GM23248 (cell line): ENCODE measurements around the gene UAP1L1. TPM values are rescaled to one million over a fixed set of nuclear protein-coding genes. Genes with fewer than 3 reads are reported as not detected.

ENCODE experiments used
- DNase-seq: peaks from one replicate; pipeline ENCODE4 v3.0.0-alpha.2; 2015
- H2AFZ ChIP-seq: fragments of 200-600 bp; sonication (generic); 2 replicates; pipeline ENCODE4 v1.6.1; 2016; ENCODE audit warnings: antibody characterized with exemption
- H3F3A ChIP-seq: fragments of 200-600 bp; sonication (generic); 2 replicates; pipeline ENCODE4 v1.6.1; 2016; ENCODE audit warnings: mild to moderate bottlenecking, antibody characterized with exemption, mixed run types; ENCODE audit not compliant: insufficient read depth
- H3K27ac ChIP-seq: fragments of 200-600 bp; sonication (generic); 2 replicates; pipeline ENCODE4 v1.5.1; 2016; ENCODE audit warnings: mild to moderate bottlenecking
- H3K27me3 ChIP-seq: fragments of 200-600 bp; sonication (generic); replicated peaks from 2 replicates; pipeline ENCODE4 v1.6.1; 2016; ENCODE audit warnings: mild to moderate bottlenecking; ENCODE audit not compliant: insufficient read depth
- H3K36me3 ChIP-seq: fragments of 200-600 bp; sonication (generic); 2 replicates; pipeline ENCODE4 v1.6.1; 2016; ENCODE audit warnings: low read depth, mild to moderate bottlenecking
- H3K4me1 ChIP-seq: fragments of 200-600 bp; sonication (generic); 2 replicates; pipeline ENCODE4 v1.6.1; 2016; ENCODE audit warnings: mild to moderate bottlenecking; ENCODE audit not compliant: insufficient read depth
- H3K4me2 ChIP-seq: fragments of 200-600 bp; sonication (generic); one replicate; pipeline ENCODE4 v1.6.1; 2016; ENCODE audit warnings: mild to moderate bottlenecking; ENCODE audit not compliant: unreplicated experiment
- H3K4me3 ChIP-seq: fragments of 200-600 bp; sonication (generic); 2 replicates; pipeline ENCODE4 v1.5.1; 2016; ENCODE audit warnings: mild to moderate bottlenecking
- H3K79me2 ChIP-seq: fragments of 200-600 bp; sonication (generic); 2 replicates; pipeline ENCODE4 v1.6.1; 2016; ENCODE audit warnings: mild to moderate bottlenecking; ENCODE audit not compliant: insufficient read depth
- H3K9ac ChIP-seq: fragments of 200-600 bp; sonication (generic); 2 replicates; pipeline ENCODE4 v1.6.1; 2016; ENCODE audit warnings: mild to moderate bottlenecking
- H3K9me2 ChIP-seq: fragments of 200-600 bp; sonication (generic); 2 replicates; pipeline ENCODE4 v1.6.1; 2016; ENCODE audit warnings: mixed run types, mild to moderate bottlenecking, moderate library complexity; ENCODE audit not compliant: insufficient read depth
- H3K9me3 ChIP-seq: fragments of 200-600 bp; sonication (generic); one replicate; pipeline ENCODE4 v1.6.1; 2017; ENCODE audit warnings: low read depth
- H4K20me1 ChIP-seq: fragments of 200-600 bp; sonication (generic); 2 replicates; pipeline ENCODE4 v1.6.0; 2016; ENCODE audit not compliant: insufficient read depth
- EZH2 ChIP-seq: fragments of 200-600 bp; sonication (generic); IDR thresholded peaks from 2 replicates; pipeline ENCODE4 v1.6.1; 2018; ENCODE audit warnings: antibody characterized with exemption, mild to moderate bottlenecking; ENCODE audit not compliant: insufficient read depth, poor library complexity, severe bottlenecking
- EZH2phosphoT487 ChIP-seq: fragments of 200-600 bp; sonication (generic); IDR thresholded peaks from 2 replicates; pipeline ENCODE4 v1.6.1; 2018; ENCODE audit warnings: antibody characterized with exemption, moderate library complexity, mild to moderate bottlenecking, low read depth; ENCODE audit not compliant: insufficient read depth
- WGBS, 2 experiments: methylation state at CpG; one replicate each; pipeline ENCODE4 v1.1.6; 2015 to 2017; ENCODE audit warnings: low lambda C conversion rate in 2 of 2, low coverage in 1 of 2; ENCODE audit errors: missing lambda C conversion rate in 2 of 2; 5-methylcytosine and 5-hydroxymethylcytosine counted together
- in situ Hi-C: fragments of 300-500 bp; cut with MboI; formaldehyde crosslinking; loops from 2 replicates; pipeline ENCODE4 v1.15.0; 2020
- polyA plus RNA-seq: library from polyadenylated mRNA; unstranded; fragments of >200 nt; fragmentation: Nextera tagmentation; extraction: Ambion mirVana; gene quantifications from 2 replicates; pipeline ENCODE4 v1.2.1, GENCODE V29; 2016
- total RNA-seq: library from RNA; depleted of rRNA; stranded (reverse); fragments of >200 nt; shearing (Covaris generic); gene quantifications from 2 replicates; pipeline ENCODE4 v1.2.3, GENCODE V29; 2014

The UAP1L1 gene
- total and polyA plus RNA-seq, 2 experiments from 2014 or later: 4.3 to 5.7 TPM

DNA sequence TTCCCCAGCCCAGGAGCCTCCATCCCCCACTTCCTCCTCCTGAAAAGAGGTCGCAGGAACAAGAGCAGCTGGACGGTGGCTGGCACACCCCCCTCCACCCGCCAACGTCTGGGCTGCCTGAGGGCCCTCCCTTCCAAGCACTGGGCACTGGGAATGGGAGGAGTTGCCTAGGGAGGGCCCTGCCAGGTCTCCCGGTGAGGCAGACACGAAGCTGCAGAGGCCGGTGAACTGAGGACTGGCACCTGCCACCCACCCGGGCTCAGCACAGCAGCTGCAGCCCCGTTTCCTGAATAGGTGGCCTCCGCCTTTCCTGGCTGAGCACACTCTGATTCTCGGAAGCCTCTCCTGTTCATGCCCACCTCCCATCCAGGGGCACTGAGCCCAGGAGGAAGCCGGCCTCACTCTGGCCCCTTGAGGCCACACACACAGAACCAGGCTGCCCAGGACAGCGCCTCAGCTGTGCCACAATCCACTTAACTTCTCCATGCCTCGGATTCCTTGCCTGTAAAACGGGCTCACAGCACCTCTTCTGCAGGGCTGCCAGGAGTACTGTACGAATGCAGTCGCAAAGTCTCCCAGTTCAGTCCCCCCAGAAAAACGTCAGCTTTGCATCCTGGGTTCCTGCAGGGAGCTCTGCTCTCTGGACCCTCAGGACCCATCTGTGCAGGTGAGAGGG, 32.7 kb upstream of the UAP1L1 start:
- in situ Hi-C loops: no loop called here
- H3K9me2 ChIP-seq: no peaks in the 10 kb centered on the region
- no peaks in the 10 kb centered on the region; the same call in 1 of the 2 replicates for H4K20me1 ChIP-seq
- H3K36me3 ChIP-seq: no peaks in the 10 kb centered on the region
- H3K9me3 ChIP-seq: no peaks in the 10 kb centered on the region
- peak; percentile 36 for DNase-seq
- TF ChIP-seq EZH2phosphoT487: no peak
- TF ChIP-seq EZH2: no peak
- peaks cover 8% of the 10 kb centered on the region for H3K27me3 ChIP-seq
- H3K4me3 ChIP-seq: peak overlapping the region; percentile 87
- H3K4me2 ChIP-seq: peak overlapping the region; percentile 89
- no peaks in the 10 kb centered on the region for H3F3A ChIP-seq
- H3K9ac ChIP-seq: peak overlapping the region; percentile 70
- no peak overlapping the region for H3K27ac ChIP-seq
- H3K4me1 ChIP-seq: peaks cover 8% of the 10 kb centered on the region; the same call in 1 of the 2 replicates
- 53 to 56% methylated on average over 18 of the region's 18 CpGs for WGBS, 2 experiments
- no peak overlapping the region for H2AFZ ChIP-seq
- peaks cover 25% of the 10 kb centered on the region for H3K79me2 ChIP-seq

- H3K36me3 ChIP-seq: no peaks in the 10 kb centered on the region
- in situ Hi-C loops: no loop called here
- no peak overlapping the region for H3K27ac ChIP-seq
- no peaks in the 10 kb centered on the region; the same call in 1 of the 2 replicates for H4K20me1 ChIP-seq
- H3K9me3 ChIP-seq: no peaks in the 10 kb centered on the region
- peak overlapping the region; percentile 95 for H3K4me2 ChIP-seq
- peak overlapping the region; percentile 93 for H2AFZ ChIP-seq
- H3K27me3 ChIP-seq: peaks cover 9% of the 10 kb centered on the region
- peak; percentile 80 for DNase-seq
- WGBS, 2 experiments: 5% methylated on average over 73 to 89 of the region's 96 CpGs
- H3K4me1 ChIP-seq: peaks cover 8% of the 10 kb centered on the region; the same call in 1 of the 2 replicates
- peaks cover 25% of the 10 kb centered on the region for H3K79me2 ChIP-seq
- H3K4me3 ChIP-seq: peak overlapping the region; percentile 87
- TF ChIP-seq EZH2phosphoT487 (no peak), EZH2 (no peak)
- no peaks in the 10 kb centered on the region for H3K9me2 ChIP-seq
- H3F3A ChIP-seq: no peaks in the 10 kb centered on the region
- H3K9ac ChIP-seq: peak overlapping the region; percentile 70
Observed at GRCh38 chr9:137045294-137046087, 31.8 kb upstream of the UAP1L1 start.

GRCh38 chr9:137046088-137046787, 31.1 kb upstream of the UAP1L1 start, which contains the start of gene NPDC1:
Gene NPDC1, minus strand, starts transcription at chr9:137046177. Its CDS starts 188 bp downstream, at chr9:137045989.
- H3K27me3 ChIP-seq: peaks cover 9% of the 10 kb centered on the region
- H3K4me1 ChIP-seq: peaks cover 8% of the 10 kb centered on the region; the same call in 1 of the 2 replicates
- H3F3A ChIP-seq: no peaks in the 10 kb centered on the region
- H3K9me2 ChIP-seq: no peaks in the 10 kb centered on the region
- no peaks in the 10 kb centered on the region; the same call in 1 of the 2 replicates for H4K20me1 ChIP-seq
- no peaks in the 10 kb centered on the region for H3K36me3 ChIP-seq
- DNase-seq: peak; percentile 90
- peak within 1 kb of the TSS; percentile 70 for H3K9ac ChIP-seq
- H3K9me3 ChIP-seq: no peaks in the 10 kb centered on the region
- in situ Hi-C loops: no loop called here
- TF ChIP-seq EZH2 (no peak), EZH2phosphoT487 (no peak)
- peaks cover 25% of the 10 kb centered on the region for H3K79me2 ChIP-seq
- H3K4me2 ChIP-seq: peak within 1 kb of the TSS; percentile 95
- peak within 1 kb of the TSS; percentile 87 for H3K4me3 ChIP-seq
- H3K27ac ChIP-seq: peak within 1 kb of the TSS; percentile 25
- WGBS, 2 experiments: 1 to 2% methylated on average over 43 to 45 of the region's 57 CpGs
- H2AFZ ChIP-seq: peak within 1 kb of the TSS; percentile 93
